Endothelial cell (in vitro differentiated cells): ENCODE measurements around the gene EN2. TPM values are rescaled to one million over a fixed set of nuclear protein-coding genes. Genes with fewer than 3 reads are reported as not detected.

ENCODE experiments used
- DNase-seq: peaks from one replicate; pipeline ENCODE4 v3.0.0; 2021; ENCODE audit warnings: low spot score
- H3K27ac Mint-ChIP-seq: one replicate; pipeline ENCODE4 v1.8.0; 2021; ENCODE audit warnings: mixed read lengths, inconsistent platforms; ENCODE audit not compliant: unreplicated experiment
- H3K27me3 Mint-ChIP-seq: one replicate; pipeline ENCODE4 v1.8.0; 2021; ENCODE audit warnings: mild to moderate bottlenecking, moderate library complexity, mixed read lengths, inconsistent platforms; ENCODE audit not compliant: unreplicated experiment
- H3K36me3 Mint-ChIP-seq: one replicate; pipeline ENCODE4 v1.8.0; 2021; ENCODE audit warnings: mild to moderate bottlenecking, low read depth, mixed read lengths, inconsistent platforms; ENCODE audit not compliant: unreplicated experiment
- H3K4me1 Mint-ChIP-seq: one replicate; pipeline ENCODE4 v1.8.0; 2021; ENCODE audit warnings: mild to moderate bottlenecking, mixed read lengths, inconsistent platforms; ENCODE audit not compliant: unreplicated experiment
- H3K4me3 Mint-ChIP-seq: one replicate; pipeline ENCODE4 v1.8.0; 2021; ENCODE audit warnings: mild to moderate bottlenecking, mixed read lengths, inconsistent platforms; ENCODE audit not compliant: unreplicated experiment
- H3K9me3 Mint-ChIP-seq: one replicate; pipeline ENCODE4 v1.8.0; 2021; ENCODE audit warnings: mixed read lengths, inconsistent platforms; ENCODE audit not compliant: unreplicated experiment
- total RNA-seq: library from RNA; stranded (reverse); fragmentation: NEBNext Ultra II Directional; extraction: Animal tissue kit (Norgen Biotek cat#: 25700); gene quantifications from one replicate; pipeline ENCODE4 v1.2.1, GENCODE V29; 2021; ENCODE audit not compliant: unreplicated experiment
- TF ChIP-seq, protein P1 (sequence below): fragments of 200-600 bp; sonication (generic); IDR thresholded peaks from one replicate; pipeline ENCODE4 v1.5.0; 2021; ENCODE audit warnings: antibody characterized with exemption; ENCODE audit not compliant: unreplicated experiment

EN2 gene
- total RNA-seq, 1 donor from 2014 or later, result 2.1 TPM

DNA sequence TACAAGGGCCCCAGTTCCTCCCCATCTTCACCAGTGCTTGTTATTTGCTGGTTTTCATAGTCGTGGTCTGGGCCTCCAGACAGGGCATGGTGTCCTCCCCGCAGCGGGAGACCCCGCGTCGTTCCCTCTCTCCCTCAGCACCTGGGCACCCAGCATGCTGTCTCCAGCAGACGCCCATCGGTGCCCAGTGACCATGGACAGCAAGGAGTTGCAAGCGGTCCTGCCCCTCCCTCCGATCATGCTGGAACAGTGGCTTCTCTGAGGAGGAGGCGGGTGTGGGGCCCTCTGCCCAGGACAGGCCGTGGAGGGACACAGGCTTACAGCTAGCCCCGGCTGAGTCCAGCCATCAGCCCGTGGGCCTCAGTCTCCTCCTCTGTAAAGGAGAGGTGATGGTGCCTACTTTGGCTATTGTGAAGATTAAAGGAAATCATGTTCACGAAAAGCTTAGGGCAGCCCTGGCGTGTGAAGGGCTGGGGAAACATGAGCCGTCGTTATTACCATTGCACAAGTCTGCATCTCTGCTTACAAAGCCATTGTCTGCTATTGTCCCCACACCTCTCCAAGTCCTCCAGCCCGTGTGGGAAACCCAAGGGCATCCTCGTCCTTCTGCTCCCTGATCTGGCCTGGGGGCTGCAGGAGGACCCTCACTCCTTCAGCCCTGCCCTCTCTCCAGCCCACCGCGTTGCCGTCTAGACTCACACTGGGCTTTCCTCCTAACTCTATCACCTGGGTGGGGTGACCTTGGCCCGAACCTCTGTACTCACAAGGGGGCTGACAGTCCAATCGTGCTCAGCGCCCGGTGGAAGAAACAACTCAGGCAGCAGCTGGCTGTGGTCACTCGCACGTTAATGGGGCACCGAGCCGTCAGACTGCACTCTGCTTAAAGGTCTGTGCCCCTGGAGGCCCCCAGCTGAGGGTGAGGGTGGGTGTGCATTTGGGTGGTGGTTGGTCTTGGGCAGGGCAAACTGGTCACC is 29.9 kb downstream of the EN2 start:
- TF ChIP-seq, protein P1, sequence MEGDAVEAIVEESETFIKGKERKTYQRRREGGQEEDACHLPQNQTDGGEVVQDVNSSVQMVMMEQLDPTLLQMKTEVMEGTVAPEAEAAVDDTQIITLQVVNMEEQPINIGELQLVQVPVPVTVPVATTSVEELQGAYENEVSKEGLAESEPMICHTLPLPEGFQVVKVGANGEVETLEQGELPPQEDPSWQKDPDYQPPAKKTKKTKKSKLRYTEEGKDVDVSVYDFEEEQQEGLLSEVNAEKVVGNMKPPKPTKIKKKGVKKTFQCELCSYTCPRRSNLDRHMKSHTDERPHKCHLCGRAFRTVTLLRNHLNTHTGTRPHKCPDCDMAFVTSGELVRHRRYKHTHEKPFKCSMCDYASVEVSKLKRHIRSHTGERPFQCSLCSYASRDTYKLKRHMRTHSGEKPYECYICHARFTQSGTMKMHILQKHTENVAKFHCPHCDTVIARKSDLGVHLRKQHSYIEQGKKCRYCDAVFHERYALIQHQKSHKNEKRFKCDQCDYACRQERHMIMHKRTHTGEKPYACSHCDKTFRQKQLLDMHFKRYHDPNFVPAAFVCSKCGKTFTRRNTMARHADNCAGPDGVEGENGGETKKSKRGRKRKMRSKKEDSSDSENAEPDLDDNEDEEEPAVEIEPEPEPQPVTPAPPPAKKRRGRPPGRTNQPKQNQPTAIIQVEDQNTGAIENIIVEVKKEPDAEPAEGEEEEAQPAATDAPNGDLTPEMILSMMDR, result no peak
- H3K27me3 Mint-ChIP-seq, result peaks cover 20% of the 10 kb centered on the region
- no peak overlapping the region for H3K4me3 Mint-ChIP-seq
- no peaks in the 10 kb centered on the region for H3K9me3 Mint-ChIP-seq
- peaks cover 7% of the 10 kb centered on the region for H3K36me3 Mint-ChIP-seq
- peaks cover 54% of the 10 kb centered on the region for H3K4me1 Mint-ChIP-seq
- no peak for DNase-seq
- no peak overlapping the region for H3K27ac Mint-ChIP-seq

DNA sequence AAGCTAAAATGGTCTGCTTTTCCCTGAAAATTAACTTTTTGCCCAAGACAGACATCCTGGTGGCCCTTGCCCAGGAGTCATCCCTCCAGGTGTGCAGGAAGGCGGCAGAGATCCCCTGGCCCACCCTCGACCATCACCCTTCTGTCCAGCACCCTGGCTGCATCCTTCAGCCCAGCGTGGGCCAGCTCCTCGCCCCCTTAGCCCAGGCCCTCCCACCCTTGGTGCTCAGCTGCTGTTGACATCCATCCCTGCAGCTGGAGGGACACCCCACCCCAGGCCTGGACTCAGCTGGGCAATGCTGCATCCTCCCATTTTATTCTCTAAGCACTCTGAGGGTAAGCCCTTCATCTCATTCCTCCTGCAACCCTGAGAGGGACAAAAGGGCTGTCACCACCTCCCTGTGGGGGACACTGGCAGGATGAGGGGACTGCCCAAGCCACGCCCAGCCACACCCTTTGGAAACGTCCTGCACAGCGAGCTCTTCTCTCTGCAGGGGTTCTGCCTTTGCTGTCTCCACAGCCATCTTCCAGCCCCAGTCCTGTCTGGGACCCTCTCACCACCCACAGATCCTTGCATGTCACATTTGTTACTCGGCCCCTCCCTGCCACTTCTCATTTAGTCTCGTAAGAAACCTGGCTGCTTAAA is 30.7 kb downstream of the EN2 start:
- Mint-ChIP-seq H3K27ac (peak overlapping the region; percentile 40), H3K36me3 (peaks cover 7% of the 10 kb centered on the region), H3K4me3 (peak overlapping the region; percentile 73), H3K9me3 (no peaks in the 10 kb centered on the region), H3K4me1 (peaks cover 54% of the 10 kb centered on the region), H3K27me3 (peaks cover 18% of the 10 kb centered on the region)
- no peak for DNase-seq
- TF ChIP-seq, protein P1, result no peak

DNA sequence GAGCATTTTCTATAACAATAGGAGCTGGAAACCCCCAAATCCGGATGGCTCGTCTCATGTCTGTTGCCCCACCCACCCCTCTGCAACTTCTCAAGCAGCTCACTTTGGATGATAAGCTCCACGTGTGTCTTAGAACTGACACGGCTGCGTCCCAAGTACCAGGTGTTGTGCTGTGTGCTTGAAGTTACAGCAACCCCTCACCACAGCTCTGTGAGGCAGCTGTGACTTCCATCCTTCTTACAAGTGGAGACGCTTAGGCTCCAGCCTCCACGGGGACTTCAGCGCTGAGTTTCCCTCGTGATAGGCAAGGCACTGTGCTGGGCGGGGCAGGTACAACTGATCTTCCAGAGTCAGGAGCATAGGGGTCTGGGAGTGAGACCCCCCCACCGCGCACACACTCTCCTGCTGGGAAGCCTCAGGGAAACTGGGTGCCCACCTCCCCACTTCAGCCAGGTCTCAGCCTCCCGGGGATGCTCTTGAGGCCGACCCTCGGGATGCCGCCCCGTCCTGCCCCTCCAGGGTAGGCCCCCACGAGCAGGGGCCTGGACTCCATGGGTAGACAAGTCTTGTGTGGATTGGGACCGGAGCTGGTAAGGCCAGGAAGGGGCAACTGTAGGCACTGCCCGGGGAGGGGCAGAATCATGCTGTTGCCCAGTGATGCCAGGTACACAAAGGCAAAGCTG is 31.4 kb downstream of the EN2 start:
- Mint-ChIP-seq H3K27me3 (peaks cover 18% of the 10 kb centered on the region), H3K4me3 (peak overlapping the region; percentile 73), H3K4me1 (peaks cover 55% of the 10 kb centered on the region), H3K36me3 (peaks cover 7% of the 10 kb centered on the region), H3K9me3 (no peaks in the 10 kb centered on the region), H3K27ac (peak overlapping the region; percentile 74)
- TF ChIP-seq, protein P1, result no peak
- no peak for DNase-seq

DNA sequence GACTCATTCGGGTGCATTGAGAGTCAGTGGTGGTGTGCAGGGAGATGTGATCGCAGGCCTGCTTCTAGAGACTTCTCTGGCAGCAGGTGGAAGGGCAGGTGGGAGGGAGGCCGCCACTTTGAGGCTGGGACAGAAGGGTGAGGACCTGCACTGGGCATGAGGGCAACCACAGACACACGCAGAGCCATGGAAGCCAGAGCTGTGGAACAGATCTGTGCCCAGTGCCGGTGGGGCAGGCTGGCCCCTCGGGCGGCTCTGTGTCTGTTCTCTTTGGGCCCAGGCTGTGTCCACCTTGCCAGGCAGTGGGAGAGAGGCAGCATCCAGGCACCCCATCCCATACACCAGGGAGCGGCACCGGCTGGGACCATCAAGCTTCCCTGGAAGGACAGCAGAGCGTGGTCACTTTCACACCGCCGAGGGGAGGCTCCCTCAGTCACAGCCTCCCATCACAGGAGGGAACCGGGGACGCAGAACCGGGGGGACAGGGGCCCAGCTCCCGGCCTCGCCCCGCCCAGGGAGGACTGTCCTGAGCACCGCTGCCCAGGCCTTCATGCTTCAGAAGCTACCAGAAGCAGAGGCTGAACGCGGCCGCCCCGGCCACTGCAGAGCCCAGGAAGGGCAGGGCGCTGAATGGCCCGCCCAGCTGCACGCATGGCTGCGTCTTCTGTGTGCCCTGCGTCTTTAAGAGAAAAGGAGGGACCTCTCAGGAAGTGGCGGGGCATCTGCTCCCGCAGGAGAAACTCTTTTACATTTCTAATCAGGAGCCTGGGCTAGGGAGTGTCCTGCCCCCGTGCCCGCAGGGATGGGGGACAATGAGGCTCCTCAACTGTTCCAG is 32.1 kb downstream of the EN2 start:
- no peaks in the 10 kb centered on the region for H3K9me3 Mint-ChIP-seq
- peaks cover 62% of the 10 kb centered on the region for H3K4me1 Mint-ChIP-seq
- H3K4me3 Mint-ChIP-seq, result peak overlapping the region; percentile 90
- H3K36me3 Mint-ChIP-seq, result peaks cover 7% of the 10 kb centered on the region
- H3K27me3 Mint-ChIP-seq, result peaks cover 18% of the 10 kb centered on the region
- TF ChIP-seq, protein P1, result no peak
- no peak for DNase-seq
- peak overlapping the region; percentile 99 for H3K27ac Mint-ChIP-seq
